OCI-LY1 (cell line): ENCODE measurements around the gene KIFC3.

ENCODE experiments used
- H2AFZ ChIP-seq: fragments of 200-600 bp; sonication (generic), shearing (Covaris generic); 2 replicates; pipeline ENCODE4 v1.6.0; 2014; ENCODE audit warnings: antibody characterized with exemption, mild to moderate bottlenecking, low read length
- H3F3A ChIP-seq: fragments of 200-600 bp; sonication (generic), shearing (Covaris generic); 2 replicates; pipeline ENCODE4 v1.6.0; 2014; ENCODE audit warnings: mild to moderate bottlenecking, antibody characterized with exemption, low read length, moderate library complexity; ENCODE audit not compliant: insufficient read depth
- H3K27ac ChIP-seq: fragments of 200-600 bp; sonication (generic); 2 replicates; pipeline ENCODE4 v1.5.1; 2014; ENCODE audit warnings: low read length, mixed run types, mild to moderate bottlenecking, low read depth; ENCODE audit not compliant: poor library complexity, severe bottlenecking
- H3K27me3 ChIP-seq: fragments of 200-600 bp; sonication (generic); 2 replicates; pipeline ENCODE4 v1.6.0; 2014; ENCODE audit warnings: antibody characterized with exemption, mild to moderate bottlenecking, low read length, moderate library complexity; ENCODE audit not compliant: insufficient read depth
- H3K36me3 ChIP-seq: fragments of 200-600 bp; sonication (generic); 2 replicates; pipeline ENCODE4 v1.6.1; 2014; ENCODE audit warnings: mild to moderate bottlenecking, antibody characterized with exemption, low read length, moderate library complexity, mixed read lengths; ENCODE audit not compliant: insufficient read depth
- H3K4me1 ChIP-seq: fragments of 200-600 bp; sonication (generic); 2 replicates; pipeline ENCODE4 v1.5.1; 2014; ENCODE audit warnings: mild to moderate bottlenecking, low read length, moderate library complexity; ENCODE audit not compliant: insufficient read depth, severe bottlenecking
- H3K4me2 ChIP-seq: fragments of 200-600 bp; sonication (generic), shearing (Covaris generic); 2 replicates; pipeline ENCODE4 v1.6.1; 2014; ENCODE audit warnings: low read length
- H3K4me3 ChIP-seq: fragments of 200-600 bp; sonication (generic); 2 replicates; pipeline ENCODE4 v1.5.1; 2014; ENCODE audit warnings: low read length, low read depth, mild to moderate bottlenecking, mixed read lengths; ENCODE audit not compliant: poor library complexity, severe bottlenecking
- H3K79me2 ChIP-seq: fragments of 200-600 bp; shearing (Covaris generic); 2 replicates; pipeline ENCODE4 v1.6.1; 2016; ENCODE audit warnings: mixed run types, low read length, mixed read lengths; ENCODE audit not compliant: insufficient read depth
- H3K9ac ChIP-seq: fragments of 200-600 bp; sonication (generic), shearing (Covaris generic); 2 replicates; pipeline ENCODE4 v1.6.1; 2014; ENCODE audit warnings: mild to moderate bottlenecking, low read length, mixed read lengths
- H3K9me2 ChIP-seq: fragments of 200-600 bp; sonication (generic), shearing (Covaris generic); 2 replicates; pipeline ENCODE4 v1.6.1; 2014; ENCODE audit warnings: low read depth, mild to moderate bottlenecking, low read length, mixed read lengths
- H3K9me3 ChIP-seq: fragments of 200-600 bp; shearing (Covaris generic); 2 replicates; pipeline ENCODE4 v1.6.1; 2014; ENCODE audit warnings: low read length, mixed read lengths
- H4K20me1 ChIP-seq: fragments of 200-600 bp; sonication (generic), shearing (Covaris generic); 2 replicates; pipeline ENCODE4 v1.6.0; 2016; ENCODE audit warnings: mild to moderate bottlenecking, low read length; ENCODE audit not compliant: insufficient read depth
- EZH2 ChIP-seq: fragments of 200-600 bp; sonication (generic), shearing (Covaris generic); IDR thresholded peaks from 2 replicates; pipeline ENCODE4 v1.8.0; 2017; ENCODE audit warnings: borderline replicate concordance, mixed run types, mild to moderate bottlenecking, antibody characterized with exemption, low read length, moderate library complexity, mixed read lengths
- TF ChIP-seq, protein P1 (sequence below): fragments of 200-600 bp; sonication (generic), shearing (Covaris generic); IDR thresholded peaks from 2 replicates; pipeline ENCODE4 v1.5.1; 2017; ENCODE audit warnings: mild to moderate bottlenecking, antibody characterized with exemption, low read length, moderate library complexity, mixed read lengths

The KIFC3 gene

DNA sequence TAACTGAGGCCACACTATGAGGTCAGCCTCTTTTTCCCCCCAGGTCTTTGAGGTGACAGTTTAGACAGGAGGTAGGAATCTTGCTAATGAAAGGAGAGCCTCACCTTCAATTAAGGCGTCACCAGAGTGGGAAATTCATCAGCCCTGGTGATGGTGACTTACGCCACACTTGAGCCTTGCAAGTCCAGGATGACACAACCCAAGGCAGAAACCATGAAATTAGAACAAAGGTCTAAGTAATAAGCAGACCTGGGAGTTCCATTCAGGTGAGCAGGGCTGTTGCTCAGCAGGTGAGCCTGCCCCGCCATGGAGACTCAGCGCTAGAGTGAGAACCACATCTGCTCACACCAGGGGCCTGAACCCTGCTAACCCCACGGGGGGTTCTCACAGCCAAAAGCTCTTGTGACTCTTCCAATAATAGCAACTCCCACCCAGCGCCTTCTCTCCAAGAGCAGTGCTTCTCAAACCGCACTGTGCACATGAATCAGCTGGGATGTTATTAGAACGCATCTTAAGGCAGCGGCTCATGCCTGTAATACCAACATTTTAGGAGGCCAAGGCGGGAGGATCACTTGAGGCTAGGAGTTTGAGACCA, 28.7 kb upstream of the KIFC3 start:
- no peaks in the 10 kb centered on the region for H3K4me1 ChIP-seq
- no peaks in the 10 kb centered on the region for H3K27me3 ChIP-seq
- H3K9ac ChIP-seq = no peak overlapping the region
- no peaks in the 10 kb centered on the region for H4K20me1 ChIP-seq
- H2AFZ ChIP-seq = no peak overlapping the region
- no peaks in the 10 kb centered on the region for H3K9me2 ChIP-seq
- no peak for TF ChIP-seq EZH2
- TF ChIP-seq, protein P1, sequence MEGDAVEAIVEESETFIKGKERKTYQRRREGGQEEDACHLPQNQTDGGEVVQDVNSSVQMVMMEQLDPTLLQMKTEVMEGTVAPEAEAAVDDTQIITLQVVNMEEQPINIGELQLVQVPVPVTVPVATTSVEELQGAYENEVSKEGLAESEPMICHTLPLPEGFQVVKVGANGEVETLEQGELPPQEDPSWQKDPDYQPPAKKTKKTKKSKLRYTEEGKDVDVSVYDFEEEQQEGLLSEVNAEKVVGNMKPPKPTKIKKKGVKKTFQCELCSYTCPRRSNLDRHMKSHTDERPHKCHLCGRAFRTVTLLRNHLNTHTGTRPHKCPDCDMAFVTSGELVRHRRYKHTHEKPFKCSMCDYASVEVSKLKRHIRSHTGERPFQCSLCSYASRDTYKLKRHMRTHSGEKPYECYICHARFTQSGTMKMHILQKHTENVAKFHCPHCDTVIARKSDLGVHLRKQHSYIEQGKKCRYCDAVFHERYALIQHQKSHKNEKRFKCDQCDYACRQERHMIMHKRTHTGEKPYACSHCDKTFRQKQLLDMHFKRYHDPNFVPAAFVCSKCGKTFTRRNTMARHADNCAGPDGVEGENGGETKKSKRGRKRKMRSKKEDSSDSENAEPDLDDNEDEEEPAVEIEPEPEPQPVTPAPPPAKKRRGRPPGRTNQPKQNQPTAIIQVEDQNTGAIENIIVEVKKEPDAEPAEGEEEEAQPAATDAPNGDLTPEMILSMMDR = no peak
- H3K79me2 ChIP-seq = no peaks in the 10 kb centered on the region
- no peak overlapping the region for H3K27ac ChIP-seq
- no peaks in the 10 kb centered on the region for H3K9me3 ChIP-seq
- H3K4me2 ChIP-seq = no peak overlapping the region
- H3K4me3 ChIP-seq = no peak overlapping the region
- H3K36me3 ChIP-seq = no peaks in the 10 kb centered on the region
- H3F3A ChIP-seq = no peaks in the 10 kb centered on the region

GRCh38 chr16:57829969-57830360, 27.7 kb upstream of the KIFC3 start:
- Histone ChIP-seq H3F3A (no peaks in the 10 kb centered on the region), H3K4me1 (no peaks in the 10 kb centered on the region), H3K79me2 (no peaks in the 10 kb centered on the region), H3K36me3 (no peaks in the 10 kb centered on the region), H3K27me3 (no peaks in the 10 kb centered on the region), H4K20me1 (no peaks in the 10 kb centered on the region), H3K9ac (no peak overlapping the region), H3K4me3 (no peak overlapping the region), H3K9me3 (no peaks in the 10 kb centered on the region), H3K9me2 (no peaks in the 10 kb centered on the region), H2AFZ (no peak overlapping the region), H3K4me2 (no peak overlapping the region), H3K27ac (no peak overlapping the region)
- TF ChIP-seq, protein P1 = no peak
- no peak for TF ChIP-seq EZH2

- Histone ChIP-seq H3K4me3 (no peak overlapping the region), H3K36me3 (no peaks in the 10 kb centered on the region), H4K20me1 (no peaks in the 10 kb centered on the region), H2AFZ (no peak overlapping the region), H3K9me3 (no peaks in the 10 kb centered on the region), H3K9ac (no peak overlapping the region), H3K9me2 (no peaks in the 10 kb centered on the region), H3F3A (no peaks in the 10 kb centered on the region), H3K4me1 (no peaks in the 10 kb centered on the region), H3K79me2 (no peaks in the 10 kb centered on the region), H3K27me3 (no peaks in the 10 kb centered on the region), H3K27ac (no peak overlapping the region), H3K4me2 (no peak overlapping the region)
- no peak for TF ChIP-seq EZH2
- TF ChIP-seq, protein P1 = peak; percentile 22; the same call in 1 of the 2 replicates
These were observed 26.2 kb upstream of the KIFC3 start for GRCh38 chr16:57828272-57829161.
